Tibial nerve (tissue), 4 donors: ENCODE data around the gene OSBPL9. TPM values are rescaled to one million over a fixed set of nuclear protein-coding genes. Genes with fewer than 3 reads are reported as not detected.

ENCODE experiments used
- DNase-seq, 2 donors: peaks; one replicate each; pipeline ENCODE4 v3.0.0-alpha.2; 2019; ENCODE audit warnings: low spot score in 2 of 2
- H3K27ac ChIP-seq, 4 donors: fragments of 200-600 bp; sonication (generic) in 3 of 4; one replicate each; pipeline ENCODE4 v1.5.1; 2017 to 2019; ENCODE audit warnings: mild to moderate bottlenecking in 1 of 4
- H3K27me3 ChIP-seq, 2 donors: fragments of 200-600 bp; sonication (generic) in 1 of 2; one replicate each; pipeline versions ENCODE4 v1.5.1 to v1.6.0; 2017 to 2019
- H3K36me3 ChIP-seq, 3 donors: fragments of 200-600 bp; sonication (generic); one replicate each; pipeline ENCODE4 v1.5.1; 2018 to 2019
- H3K4me1 ChIP-seq, 4 donors: fragments of 200-600 bp; sonication (generic) in 3 of 4; one replicate each; pipeline ENCODE4 v1.5.1; 2017 to 2019
- H3K4me3 ChIP-seq, 4 donors: fragments of 200-600 bp; sonication (generic) in 3 of 4; one replicate each; pipeline ENCODE4 v1.5.1; 2017 to 2019; ENCODE audit warnings: mild to moderate bottlenecking in 1 of 4, moderate library complexity in 1 of 4
- H3K9me3 ChIP-seq, 4 donors: fragments of 200-600 bp; sonication (generic) in 3 of 4; one replicate each; pipeline ENCODE4 v1.5.1; 2017 to 2019
- CTCF ChIP-seq, 5 experiments: fragments of 200-600 bp in 3 of 5; fragments of 450-650 bp in 2 of 5; sonication (generic) in 3 of 5; IDR thresholded peaks; one replicate each; pipeline ENCODE4 v1.5.1; 2016 to 2019; ENCODE audit warnings: antibody characterized with exemption in 5 of 5, mild to moderate bottlenecking in 3 of 5, moderate library complexity in 2 of 5
- EP300 ChIP-seq, 2 donors: sonication (generic); formaldehyde crosslinking; IDR thresholded peaks; one replicate each; pipeline ENCODE4 v1.6.1; 2017; ENCODE audit warnings: antibody characterized with exemption in 2 of 2, mild to moderate bottlenecking in 1 of 2
- POLR2A ChIP-seq, 2 donors: fragments of 450-650 bp; IDR thresholded peaks; one replicate each; pipeline ENCODE4 v1.6.1; 2017; ENCODE audit warnings: antibody characterized with exemption in 2 of 2, mild to moderate bottlenecking in 2 of 2, moderate library complexity in 2 of 2
- WGBS, 2 donors: methylation state at CpG; one replicate each; pipeline ENCODE4 v1.1.5; 2018; 5-methylcytosine and 5-hydroxymethylcytosine counted together
- total RNA-seq, 4 donors: library from RNA; depleted of rRNA; stranded (reverse); fragments of >200 nt; gene quantifications; one replicate each; pipeline ENCODE4 v1.1.0, GENCODE V29; 2016

Gene OSBPL9
- total RNA-seq, 4 donors from 2014 or later: 86.1 to 132 (median 96.9) TPM

- Histone ChIP-seq H3K27ac (no peak overlapping the region), H3K9me3 (no peaks in the 10 kb centered on the region), H3K36me3 (peaks cover 0 to 4% (median 0%) of the 10 kb centered on the region in 3 donors), H3K27me3 (no peaks in the 10 kb centered on the region), H3K4me1 (peaks cover 0 to 22% (median 0%) of the 10 kb centered on the region in 4 donors), H3K4me3 (no peak overlapping the region)
- TF ChIP-seq EP300 (IDR thresholded peaks at IDR 0.05) (no peak), CTCF (IDR thresholded peaks at IDR 0.05) (no peak), POLR2A (IDR thresholded peaks at IDR 0.05) (no peak)
- 93 to 94% methylated on average over 2 of the region's 2 CpGs for WGBS, 2 donors
- no peak for DNase-seq
Measured at GRCh38 chr1:51705035-51705434, 88.1 kb downstream of the OSBPL9 start.

GRCh38 chr1:51708911-51709760 lies 92.2 kb downstream of the OSBPL9 start:
- no peak overlapping the region for H3K27ac ChIP-seq
- no peak for DNase-seq
- no peaks in the 10 kb centered on the region for H3K27me3 ChIP-seq
- WGBS, 2 donors: 84 to 93% methylated on average over 13 to 14 of the region's 15 CpGs
- H3K4me1 ChIP-seq: peaks cover 0 to 14% (median 0%) of the 10 kb centered on the region in 4 donors
- H3K4me3 ChIP-seq: no peak overlapping the region
- no peaks in the 10 kb centered on the region for H3K9me3 ChIP-seq
- H3K36me3 ChIP-seq: no peaks in the 10 kb centered on the region
- TF ChIP-seq EP300 (IDR thresholded peaks at IDR 0.05) (no peak), CTCF (IDR thresholded peaks at IDR 0.05) (no peak), POLR2A (IDR thresholded peaks at IDR 0.05) (no peak)

GRCh38 chr1:51709951-51710350 lies 93.1 kb downstream of the OSBPL9 start:
- TF ChIP-seq CTCF (IDR thresholded peaks at IDR 0.05): no peak
- TF ChIP-seq POLR2A (IDR thresholded peaks at IDR 0.05): no peak
- no peak for TF ChIP-seq EP300 (IDR thresholded peaks at IDR 0.05)
- no peaks in the 10 kb centered on the region for H3K27me3 ChIP-seq
- peaks cover 0 to 14% (median 0%) of the 10 kb centered on the region in 4 donors for H3K4me1 ChIP-seq
- no peaks in the 10 kb centered on the region for H3K36me3 ChIP-seq
- no peaks in the 10 kb centered on the region for H3K9me3 ChIP-seq
- no peak overlapping the region for H3K27ac ChIP-seq
- DNase-seq: no peak
- WGBS, 2 donors: 85 to 93% methylated on average over 2 of the region's 2 CpGs
- no peak overlapping the region for H3K4me3 ChIP-seq

GRCh38 chr1:51712590-51712989 lies 95.7 kb downstream of the OSBPL9 start:
- WGBS, 2 donors: 97 to 100% methylated on average over 1 of the region's 1 CpG
- Histone ChIP-seq H3K4me3 (no peak overlapping the region), H3K9me3 (no peaks in the 10 kb centered on the region), H3K27ac (no peak overlapping the region), H3K4me1 (peaks cover 0 to 4% (median 0%) of the 10 kb centered on the region in 4 donors), H3K36me3 (peaks cover 0 to 9% (median 0%) of the 10 kb centered on the region in 3 donors), H3K27me3 (no peaks in the 10 kb centered on the region)
- TF ChIP-seq CTCF (IDR thresholded peaks at IDR 0.05): no peak
- TF ChIP-seq EP300 (IDR thresholded peaks at IDR 0.05): no peak
- TF ChIP-seq POLR2A (IDR thresholded peaks at IDR 0.05): no peak
- DNase-seq: no peak

GRCh38 chr1:51714374-51715019 lies 97.6 kb downstream of the OSBPL9 start:
- WGBS, 2 donors: 94 to 96% methylated on average over 8 of the region's 8 CpGs
- H3K27ac ChIP-seq: no peak overlapping the region
- TF ChIP-seq POLR2A (IDR thresholded peaks at IDR 0.05) (no peak), CTCF (IDR thresholded peaks at IDR 0.05) (no peak), EP300 (IDR thresholded peaks at IDR 0.05) (no peak)

More at GRCh38 chr1:51714374-51715019, 97.6 kb downstream of the OSBPL9 start:
- Histone ChIP-seq H3K4me1 (peaks cover 0 to under 1% (median 0%) of the 10 kb centered on the region in 4 donors), H3K36me3 (peaks cover 0 to 15% (median 0%) of the 10 kb centered on the region in 3 donors), H3K27me3 (no peaks in the 10 kb centered on the region), H3K4me3 (no peak overlapping the region), H3K9me3 (no peaks in the 10 kb centered on the region)
- DNase-seq: no peak
